HPDE6-E6E7 (cell line): ENCODE measurements around the gene PRR15L.
"Not testable (repeated sequence)": the region's sequence is repeated elsewhere in the genome, so short reads cannot be mapped to it uniquely, and the experiment has no call there.

ENCODE experiments used
- DNase-seq: peaks from one replicate; pipeline ENCODE4 v3.0.0; 2011; ENCODE audit warnings: missing footprints; ENCODE audit errors: extremely low spot score

The PRR15L gene

DNA sequence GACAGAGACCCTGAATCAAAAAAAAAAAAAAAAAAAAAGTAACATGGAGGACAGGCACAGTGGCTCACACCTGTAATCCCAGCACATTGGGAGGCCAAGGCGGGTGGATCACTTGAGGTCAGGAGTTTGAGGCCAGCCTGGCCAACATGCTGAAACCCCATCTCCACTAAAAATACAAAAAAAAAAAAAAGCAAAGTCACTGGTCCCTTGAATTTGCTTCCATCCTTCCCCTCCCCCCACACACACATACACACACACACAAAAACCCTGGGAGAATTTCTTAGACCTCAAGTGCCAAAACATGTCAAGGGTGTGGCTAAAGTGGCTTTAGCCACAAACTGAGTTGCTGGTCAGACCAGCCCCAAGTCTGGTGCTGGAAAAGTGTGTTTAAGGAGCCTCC lies 30.8 kb upstream of the PRR15L start:
- not testable (repeated sequence) for DNase-seq

GRCh38 chr17:47987240-47987835 lies 29.7 kb upstream of the PRR15L start:
- no peak for DNase-seq

DNA sequence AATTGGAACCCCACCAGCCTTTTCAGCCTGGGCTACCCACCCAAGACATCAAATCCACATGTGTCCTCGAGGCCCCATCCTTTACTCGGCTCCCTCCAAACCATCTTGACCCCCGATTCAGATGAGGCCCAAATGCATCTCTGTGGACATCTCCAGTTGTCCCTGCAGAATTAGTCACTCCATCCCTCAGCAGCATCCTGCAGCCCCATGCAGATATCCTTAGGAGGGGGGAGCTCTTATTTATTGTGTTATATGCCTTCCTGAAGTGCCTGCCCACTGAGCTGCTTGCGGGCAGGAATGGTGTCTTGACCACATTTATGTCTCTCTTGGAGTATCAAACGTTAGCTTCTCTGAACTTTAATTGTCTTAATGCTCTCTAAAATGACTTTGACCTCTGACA lies 28.8 kb upstream of the PRR15L start:
- no peak for DNase-seq

- DNase-seq: no peak
Measured at GRCh38 chr17:47983492-47984223, 26.0 kb upstream of the PRR15L start.

DNA sequence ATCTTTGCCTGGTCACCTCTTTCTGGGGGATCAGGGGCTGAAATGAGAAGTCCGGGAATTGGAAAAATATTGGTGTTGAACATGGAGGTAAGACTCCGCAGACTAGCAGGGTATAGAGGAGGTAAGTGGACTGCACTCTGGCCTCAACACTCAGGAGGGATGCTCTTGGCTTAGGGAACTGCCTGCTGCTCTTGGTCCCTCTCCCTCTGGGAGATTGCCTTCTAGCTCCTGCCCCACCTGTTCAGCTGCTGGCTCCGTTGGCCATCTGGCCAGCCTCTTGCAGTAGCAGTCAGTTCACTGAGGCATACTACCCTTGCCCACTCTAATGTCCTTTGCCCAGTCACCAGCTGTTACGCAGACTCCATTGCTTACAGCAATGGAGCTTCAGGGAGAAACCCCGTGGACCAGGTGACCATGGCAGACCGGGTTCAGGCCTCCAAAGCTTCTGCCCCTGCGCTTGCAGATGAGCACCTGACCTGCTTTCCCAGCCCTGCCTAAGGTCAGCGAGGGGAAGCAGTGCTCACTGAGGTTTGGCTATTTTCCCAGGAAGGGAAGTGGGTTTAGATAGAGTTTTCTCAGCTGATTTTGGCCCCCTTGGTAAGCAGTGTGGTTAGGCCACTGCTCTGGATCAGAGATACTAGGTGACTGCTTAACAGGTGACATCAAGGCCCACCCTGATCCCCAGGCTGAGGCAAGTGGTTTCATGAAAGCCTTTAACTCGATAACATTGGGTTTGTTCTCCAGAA lies 25.1 kb upstream of the PRR15L start:
- no peak for DNase-seq

DNA sequence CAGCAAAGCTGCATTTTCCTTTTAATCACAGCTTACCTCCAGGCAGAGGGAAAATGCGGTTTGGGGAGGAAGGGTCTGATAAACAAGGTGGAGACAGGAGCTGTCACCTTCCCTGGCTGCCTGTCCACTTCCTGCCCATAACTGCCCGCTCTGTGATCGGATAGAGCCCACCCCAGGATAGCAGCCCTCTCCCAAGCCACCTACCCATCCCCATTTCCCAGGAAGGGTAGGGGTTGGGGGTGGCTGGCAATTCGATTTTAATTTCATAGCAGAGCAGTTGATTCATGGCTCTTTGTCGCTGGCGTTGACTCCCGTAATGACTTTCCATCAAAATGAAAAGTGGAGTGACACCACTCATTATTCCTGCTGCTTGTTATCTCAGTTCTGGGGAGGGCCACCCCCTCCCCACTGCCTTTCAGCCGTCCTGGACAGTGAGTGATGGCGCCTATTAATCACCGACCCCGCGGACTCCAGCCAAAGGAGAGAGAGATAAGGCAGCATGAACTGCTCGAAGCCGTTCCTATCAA lies 24.5 kb upstream of the PRR15L start:
- no peak for DNase-seq

DNA sequence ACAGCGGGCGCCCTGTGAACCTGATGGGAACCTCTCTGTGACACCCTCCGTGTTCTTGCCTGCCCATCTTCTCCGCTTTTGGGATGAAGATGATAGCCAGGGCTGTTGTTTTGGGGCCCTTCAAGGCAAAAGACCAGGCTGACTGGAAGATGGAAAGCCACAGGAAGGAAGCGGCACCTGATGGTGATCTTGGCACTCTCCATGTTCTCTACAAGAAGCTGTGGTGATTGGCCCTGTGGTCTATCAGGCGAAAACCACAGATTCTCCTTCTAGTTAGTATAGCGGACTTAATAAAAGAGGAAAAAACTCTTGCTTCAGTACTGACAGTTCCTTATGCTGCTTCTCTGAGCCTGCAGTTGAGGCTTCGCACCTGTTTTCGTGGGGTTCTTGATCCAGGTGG lies 23.8 kb upstream of the PRR15L start:
- no peak for DNase-seq

- no peak for DNase-seq
Measured at GRCh38 chr17:47980541-47980940, 22.9 kb upstream of the PRR15L start.

GRCh38 chr17:47978324-47978723 lies 20.6 kb upstream of the PRR15L start:
- DNase-seq: peak; percentile 54

- DNase-seq: no peak
Measured at GRCh38 chr17:47975823-47976205, 18.1 kb upstream of the PRR15L start.

- no peak for DNase-seq
Measured at GRCh38 chr17:47975189-47975822, 17.6 kb upstream of the PRR15L start.

DNA sequence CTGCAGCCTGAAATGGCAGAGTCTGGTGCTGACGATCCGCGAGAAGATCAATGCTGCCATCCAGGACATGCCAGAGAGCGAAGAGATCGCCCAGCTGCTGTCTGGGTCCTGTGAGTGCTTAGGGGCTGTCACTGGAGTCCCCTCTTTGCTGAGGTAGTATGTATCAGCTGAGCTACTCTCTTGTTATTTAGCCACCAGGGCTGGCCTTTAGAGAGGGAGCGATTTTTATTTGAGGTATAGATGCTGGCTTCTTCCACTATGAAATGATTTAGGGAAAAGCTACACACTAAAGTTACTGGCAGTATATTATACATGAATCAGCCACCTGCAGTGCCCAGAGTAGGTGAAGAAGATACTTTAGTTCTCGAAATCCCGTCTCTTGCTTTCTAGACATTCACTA lies 15.9 kb upstream of the PRR15L start:
- no peak for DNase-seq

GRCh38 chr17:47970725-47971499 lies 13.2 kb upstream of the PRR15L start, which contains the start of gene CDK5RAP3:
TSS of gene CDK5RAP3 (plus strand) at chr17:47971113. CDS start at chr17:47971147, 34 bp downstream.
- DNase-seq: peak; percentile 98

DNA sequence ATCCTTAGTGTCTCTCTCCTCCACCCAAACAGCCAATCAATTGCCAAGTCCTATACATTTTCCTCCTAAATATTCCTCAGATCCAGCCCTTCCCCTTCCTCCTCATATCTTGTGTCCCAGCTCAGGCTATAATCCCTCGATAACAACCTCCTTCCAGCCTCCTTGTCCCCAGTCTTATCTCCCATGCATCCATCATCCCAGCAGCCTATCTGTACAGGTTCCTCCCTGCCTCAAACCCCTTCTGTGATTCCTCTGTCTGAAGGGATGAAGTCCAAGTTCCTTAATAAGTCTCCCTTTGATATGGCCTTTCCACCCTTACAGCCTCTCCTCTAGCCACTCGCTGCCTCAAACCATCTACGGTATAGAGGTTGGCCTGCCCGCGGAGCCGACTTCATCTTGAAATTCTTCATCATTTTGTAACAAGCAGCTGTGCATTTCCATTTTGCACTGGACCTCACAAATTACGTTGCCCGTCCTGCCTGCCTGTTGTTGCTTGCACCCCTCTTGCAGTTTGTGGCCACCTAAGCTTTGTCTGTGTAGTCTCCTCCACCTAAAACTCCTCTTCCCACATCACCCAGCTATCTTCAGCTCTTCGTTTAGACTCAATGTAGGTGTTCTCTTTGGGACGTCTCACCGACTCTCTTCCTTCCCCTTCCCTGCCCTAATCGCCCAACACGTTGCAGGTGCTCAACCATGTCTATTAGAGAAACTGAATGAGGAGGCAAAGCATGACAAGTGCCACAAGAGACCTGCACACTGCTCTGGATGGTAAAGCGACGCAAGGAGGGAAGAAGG lies 12.4 kb upstream of the PRR15L start:
- no peak for DNase-seq

DNA sequence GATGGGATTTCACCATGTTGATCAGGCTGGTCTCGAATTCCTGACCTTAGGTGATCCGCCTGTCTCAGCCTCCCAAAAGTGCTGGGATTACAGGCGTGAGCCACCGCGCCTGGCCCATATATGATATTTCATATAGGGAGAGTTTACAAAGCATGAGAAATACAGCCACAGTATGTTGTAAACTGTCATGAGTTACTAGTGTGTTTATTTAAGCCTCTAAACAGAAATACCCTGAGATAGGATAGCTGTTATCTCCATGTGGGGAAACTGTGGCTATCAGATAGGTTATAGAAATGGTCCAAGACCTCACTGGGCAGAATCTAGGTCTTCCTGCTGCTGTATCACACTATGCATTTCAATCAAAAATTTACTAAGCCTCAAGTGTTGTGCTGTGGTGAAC lies 11.2 kb upstream of the PRR15L start:
- no peak for DNase-seq

- DNase-seq: peak; percentile 60
Measured at GRCh38 chr17:47967607-47968252, 10.0 kb upstream of the PRR15L start.

GRCh38 chr17:47966079-47966519 lies 8.4 kb upstream of the PRR15L start:
- DNase-seq: no peak

- DNase-seq: no peak
Measured at GRCh38 chr17:47964856-47965255, 7.2 kb upstream of the PRR15L start.

GRCh38 chr17:47962901-47963300 lies 5.2 kb upstream of the PRR15L start:
- no peak for DNase-seq

DNA sequence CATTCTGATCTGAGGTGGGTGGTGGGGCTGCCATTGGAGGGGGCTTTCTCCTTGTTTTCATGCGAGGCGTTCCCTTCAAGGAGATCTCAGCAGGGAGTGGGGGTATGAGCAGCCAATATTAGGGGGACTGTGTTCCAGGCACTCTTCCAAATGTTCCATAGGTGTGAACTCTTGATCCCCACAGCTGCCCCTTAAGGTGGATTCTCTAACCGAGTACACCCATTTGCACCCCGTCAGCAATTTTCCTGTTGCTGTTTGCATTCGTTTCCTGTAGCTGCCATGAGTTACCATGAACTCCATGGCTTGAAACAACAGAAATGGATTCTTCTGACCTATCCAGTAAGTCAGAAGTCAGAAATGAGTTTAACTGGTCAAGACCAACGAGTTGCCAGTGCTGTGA lies 3.7 kb upstream of the PRR15L start:
- DNase-seq: no peak
